ENCODE measurements around the gene SLC2A2.

DNA sequence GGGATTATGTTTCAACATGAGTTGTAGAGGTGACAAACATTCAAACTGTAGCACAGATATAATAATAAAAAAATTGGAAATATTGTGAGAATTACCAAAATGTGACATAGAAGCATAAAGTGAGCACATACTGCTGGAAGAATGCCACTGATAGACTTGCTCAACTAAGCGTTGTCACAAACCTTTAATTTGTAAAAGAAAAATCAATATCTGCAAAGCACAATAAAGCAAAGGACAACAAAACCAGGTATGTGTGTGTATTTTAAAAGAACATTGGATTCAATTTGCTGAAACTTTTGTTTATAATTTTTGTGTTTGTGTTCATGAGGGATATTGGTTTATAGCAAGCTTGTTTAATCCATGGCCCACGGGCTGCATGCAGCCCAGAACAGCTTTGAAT, 77.3 kb downstream of the SLC2A2 start:
- no peak for TF ChIP-seq EZH2 (IDR thresholded peaks at IDR 0.05; ENCODE audit: insufficient read depth, poor library complexity, severe bottlenecking)
- TF ChIP-seq EZH2phosphoT487 (IDR thresholded peaks at IDR 0.05; ENCODE audit: insufficient read depth, low read depth): no peak

Data from GM23248 (cell line).